ENCODE data around the gene HECTD4. TPM values are rescaled to one million over a fixed set of nuclear protein-coding genes. Genes with fewer than 3 reads are reported as not detected.

The HECTD4 gene
- total and polyA plus RNA-seq, 2 donors (not counting 1 experiment from before 2014, with no cell fraction given) = 46.4 to 92.2 TPM

DNA sequence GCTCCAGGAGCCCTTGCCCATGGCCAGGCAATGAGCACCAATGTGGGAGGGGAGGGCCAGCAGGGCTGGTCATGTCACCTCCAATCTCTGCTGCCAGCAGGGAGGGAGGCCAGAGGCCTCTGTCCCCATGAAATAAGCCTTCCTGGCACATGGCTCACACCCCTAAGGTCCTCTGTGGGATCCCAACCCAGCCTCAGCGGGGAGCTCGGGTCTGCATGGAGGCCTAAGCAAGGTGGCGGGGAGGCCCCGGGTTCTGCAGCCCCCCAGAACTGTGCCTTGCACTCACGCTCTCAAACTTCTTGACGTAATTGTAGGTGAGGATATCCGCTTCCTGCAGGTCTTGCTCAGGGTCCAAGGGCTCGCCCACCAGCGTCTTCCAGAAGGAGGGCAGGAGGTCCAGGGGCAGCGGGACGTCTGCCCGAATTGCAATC is 215.2 kb downstream of the HECTD4 start:
- H3K4me2 ChIP-seq (replicated peaks; ENCODE audit: low read depth, low read length, poor library complexity, severe bottlenecking) = no peak overlapping the region
- H3K36me3 ChIP-seq (replicated peaks in 1 of 2; ENCODE audit: control extremely low read depth in 1 of 2, control insufficient read depth in 1 of 2, extremely low read depth in 1 of 2, insufficient read depth in 2 of 2, low read length in 1 of 2) = peaks cover 4 to 48% of the 10 kb centered on the region in 2 experiments
- no peaks in the 10 kb centered on the region for H3K9me3 Mint-ChIP-seq (ENCODE audit: insufficient read depth)
- no peaks in the 10 kb centered on the region for H3K79me2 ChIP-seq (ENCODE audit: control insufficient read depth, insufficient read depth, low read length)
- ChIA-PET CTCF (no interaction called here), POLR2A (no interaction called here)
- no peaks in the 10 kb centered on the region for H4K20me1 ChIP-seq (ENCODE audit: control insufficient read depth, insufficient read depth, low read length, poor library complexity, severe bottlenecking)
- no peaks in the 10 kb centered on the region for H3K27me3 Mint-ChIP-seq
- H3K27me3 ChIP-seq (replicated peaks in 1 of 4; ENCODE audit: control extremely low read depth in 1 of 4, control insufficient read depth in 3 of 4, insufficient read depth in 4 of 4, low read length in 3 of 4) = no peaks in the 10 kb centered on the region
- no peak overlapping the region for H3K4me3 ChIP-seq (ENCODE audit: control extremely low read depth in 1 of 5, extremely low read depth in 1 of 5, insufficient read depth in 1 of 5, low read depth in 2 of 5, low read length in 4 of 5)
- TF ChIP-seq, protein P1, sequence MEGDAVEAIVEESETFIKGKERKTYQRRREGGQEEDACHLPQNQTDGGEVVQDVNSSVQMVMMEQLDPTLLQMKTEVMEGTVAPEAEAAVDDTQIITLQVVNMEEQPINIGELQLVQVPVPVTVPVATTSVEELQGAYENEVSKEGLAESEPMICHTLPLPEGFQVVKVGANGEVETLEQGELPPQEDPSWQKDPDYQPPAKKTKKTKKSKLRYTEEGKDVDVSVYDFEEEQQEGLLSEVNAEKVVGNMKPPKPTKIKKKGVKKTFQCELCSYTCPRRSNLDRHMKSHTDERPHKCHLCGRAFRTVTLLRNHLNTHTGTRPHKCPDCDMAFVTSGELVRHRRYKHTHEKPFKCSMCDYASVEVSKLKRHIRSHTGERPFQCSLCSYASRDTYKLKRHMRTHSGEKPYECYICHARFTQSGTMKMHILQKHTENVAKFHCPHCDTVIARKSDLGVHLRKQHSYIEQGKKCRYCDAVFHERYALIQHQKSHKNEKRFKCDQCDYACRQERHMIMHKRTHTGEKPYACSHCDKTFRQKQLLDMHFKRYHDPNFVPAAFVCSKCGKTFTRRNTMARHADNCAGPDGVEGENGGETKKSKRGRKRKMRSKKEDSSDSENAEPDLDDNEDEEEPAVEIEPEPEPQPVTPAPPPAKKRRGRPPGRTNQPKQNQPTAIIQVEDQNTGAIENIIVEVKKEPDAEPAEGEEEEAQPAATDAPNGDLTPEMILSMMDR (IDR thresholded peaks at IDR 0.05) = no peak
- TF ChIP-seq EZH2 (IDR thresholded peaks at IDR 0.05; ENCODE audit: borderline replicate concordance, insufficient read depth, low read depth, low read length, poor library complexity, severe bottlenecking) = no peak
- intact Hi-C loops (cut with micrococcal nuclease) = no loop called here
- H3K4me3 Mint-ChIP-seq = no peak overlapping the region
- peaks cover 0 to 3% (median 0%) of the 10 kb centered on the region in 3 donors for H3K9me3 ChIP-seq (ENCODE audit: control extremely low read depth in 1 of 3, control insufficient read depth in 2 of 3, insufficient read depth in 1 of 3, low read length in 2 of 3)
- peaks cover 9% of the 10 kb centered on the region for H3K4me1 Mint-ChIP-seq
- no peak for DNase-seq
- 98% methylated on average over 12 of the region's 12 CpGs for WGBS (ENCODE audit: insufficient coverage)
- no peak overlapping the region for H2AFZ ChIP-seq (ENCODE audit: insufficient read depth, low read depth, low read length, poor library complexity, severe bottlenecking)
- H3K27ac ChIP-seq (ENCODE audit: low read length in 2 of 2) = no peak overlapping the region
- no peak for ATAC-seq (ENCODE audit: low read depth)
- H3K27ac Mint-ChIP-seq = no peak overlapping the region
- peaks cover 0 to 5% of the 10 kb centered on the region in 2 donors for H3K4me1 ChIP-seq (ENCODE audit: control insufficient read depth in 2 of 2, insufficient read depth in 2 of 2, low read length in 2 of 2)
- no peak overlapping the region for H3K9ac ChIP-seq (ENCODE audit: low read length)

DNA sequence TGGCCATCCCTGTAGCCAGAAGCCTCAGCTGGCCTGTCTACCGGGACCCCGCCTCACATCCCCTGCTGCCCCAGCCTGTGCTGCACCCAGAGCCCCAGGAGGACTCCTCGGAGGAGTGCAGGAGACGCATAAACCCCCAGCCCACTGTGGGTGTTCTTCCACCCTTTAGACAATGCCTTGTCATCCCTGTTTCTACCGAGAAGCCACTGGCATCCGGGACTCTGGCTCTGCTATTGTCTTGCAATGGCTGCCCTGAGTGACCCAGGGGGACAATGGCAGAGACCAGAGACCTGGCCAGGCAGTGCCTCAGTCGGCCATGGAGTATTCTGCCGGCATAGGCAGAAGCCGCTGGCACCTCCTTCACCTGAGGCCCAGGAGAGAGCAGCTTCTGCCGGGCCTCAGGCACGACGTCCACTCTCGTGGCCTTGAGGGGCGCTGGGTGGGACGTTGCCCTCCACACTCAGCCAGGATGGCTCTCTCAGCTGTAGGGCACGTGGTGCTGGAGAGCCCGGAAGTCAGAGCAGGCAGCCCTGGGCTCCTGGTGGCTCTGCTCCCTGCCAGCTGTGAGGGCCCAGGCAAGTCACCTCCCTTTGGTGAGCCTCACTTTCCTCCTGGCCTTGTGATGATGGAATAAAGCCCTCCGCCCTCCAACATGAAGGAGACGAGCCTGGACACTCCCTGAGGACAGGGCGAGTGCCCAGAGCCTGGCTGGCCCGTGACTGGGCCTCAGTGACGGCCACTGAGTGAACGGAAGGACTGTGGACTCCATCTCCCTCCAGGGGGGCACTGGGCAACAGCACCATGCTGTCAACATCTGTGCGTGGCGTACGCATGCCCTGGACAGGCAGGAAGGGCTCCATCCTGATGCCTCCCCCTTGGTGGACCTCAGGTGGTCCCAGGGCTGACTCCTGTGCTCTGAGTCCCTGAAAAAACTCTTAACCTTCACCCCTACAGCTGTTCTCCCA is 215.9 kb downstream of the HECTD4 start:
- H3K4me1 Mint-ChIP-seq = peaks cover 9% of the 10 kb centered on the region
- 97% methylated on average over 26 of the region's 26 CpGs for WGBS (ENCODE audit: insufficient coverage)
- H3K4me1 ChIP-seq (ENCODE audit: control insufficient read depth in 2 of 2, insufficient read depth in 2 of 2, low read length in 2 of 2) = peaks cover 0 to 5% of the 10 kb centered on the region in 2 donors

More for the DNA sequence above, 215.9 kb downstream of the HECTD4 start:
- H3K79me2 ChIP-seq (ENCODE audit: control insufficient read depth, insufficient read depth, low read length) = no peaks in the 10 kb centered on the region
- H3K27me3 ChIP-seq (replicated peaks in 1 of 4; ENCODE audit: control extremely low read depth in 1 of 4, control insufficient read depth in 3 of 4, insufficient read depth in 4 of 4, low read length in 3 of 4) = no peaks in the 10 kb centered on the region
- H3K9ac ChIP-seq (ENCODE audit: low read length) = no peak overlapping the region
- no peak for ATAC-seq (ENCODE audit: low read depth)
- Mint-ChIP-seq H3K27me3 (no peaks in the 10 kb centered on the region), H3K27ac (no peak overlapping the region), H3K4me3 (no peak overlapping the region), H3K9me3 (ENCODE audit: insufficient read depth) (no peaks in the 10 kb centered on the region)
- intact Hi-C loops (cut with micrococcal nuclease) = no loop called here
- no peaks in the 10 kb centered on the region for H4K20me1 ChIP-seq (ENCODE audit: control insufficient read depth, insufficient read depth, low read length, poor library complexity, severe bottlenecking)
- CTCF ChIA-PET = no interaction called here
- no peak overlapping the region for H3K27ac ChIP-seq (ENCODE audit: low read length in 2 of 2)
- H3K36me3 ChIP-seq (replicated peaks in 1 of 2; ENCODE audit: control extremely low read depth in 1 of 2, control insufficient read depth in 1 of 2, extremely low read depth in 1 of 2, insufficient read depth in 2 of 2, low read length in 1 of 2) = peaks cover 3 to 50% of the 10 kb centered on the region in 2 experiments
- no peak overlapping the region for H3K4me2 ChIP-seq (replicated peaks; ENCODE audit: low read depth, low read length, poor library complexity, severe bottlenecking)
- POLR2A ChIA-PET = no interaction called here
- no peak overlapping the region for H2AFZ ChIP-seq (ENCODE audit: insufficient read depth, low read depth, low read length, poor library complexity, severe bottlenecking)
- peaks cover 0 to 3% (median 0%) of the 10 kb centered on the region in 3 donors for H3K9me3 ChIP-seq (ENCODE audit: control extremely low read depth in 1 of 3, control insufficient read depth in 2 of 3, insufficient read depth in 1 of 3, low read length in 2 of 3)
- no peak for DNase-seq
- no peak overlapping the region for H3K4me3 ChIP-seq (ENCODE audit: control extremely low read depth in 1 of 5, extremely low read depth in 1 of 5, insufficient read depth in 1 of 5, low read depth in 2 of 5, low read length in 4 of 5)
- TF ChIP-seq, protein P1 (IDR thresholded peaks at IDR 0.05) = no peak
- TF ChIP-seq EZH2 (IDR thresholded peaks at IDR 0.05; ENCODE audit: borderline replicate concordance, insufficient read depth, low read depth, low read length, poor library complexity, severe bottlenecking) = no peak

Measured in B cell (primary cell).